Medulla oblongata (tissue), 1 donor: ENCODE measurements around the gene DCUN1D2.
"Not testable (repeated sequence)": the region's sequence is repeated elsewhere in the genome, so short reads cannot be mapped to it uniquely, and the experiment has no call there.

Experiments
- DNase-seq: peaks from one replicate; pipeline ENCODE4 v3.0.0-alpha.2; 2015; ENCODE audit errors: extremely low spot score

The DCUN1D2 gene

GRCh38 chr13:113465300-113465699, 25.2 kb downstream of the DCUN1D2 start:
- DNase-seq = no peak

GRCh38 chr13:113464476-113464875, 26.0 kb downstream of the DCUN1D2 start:
- no peak for DNase-seq

- DNase-seq = no peak
Measured at GRCh38 chr13:113461022-113461751, 29.3 kb downstream of the DCUN1D2 start.

GRCh38 chr13:113460599-113460998, 29.9 kb downstream of the DCUN1D2 start:
- no peak for DNase-seq

GRCh38 chr13:113460064-113460555, 30.4 kb downstream of the DCUN1D2 start:
- DNase-seq = no peak

GRCh38 chr13:113458253-113459065, 32.1 kb downstream of the DCUN1D2 start:
- DNase-seq = no peak

GRCh38 chr13:113457510-113457909, 33.0 kb downstream of the DCUN1D2 start:
- no peak for DNase-seq

- DNase-seq = no peak
Measured at GRCh38 chr13:113456116-113456702, 34.3 kb downstream of the DCUN1D2 start.

- no peak for DNase-seq
Measured at GRCh38 chr13:113455384-113455783, 35.1 kb downstream of the DCUN1D2 start.

GRCh38 chr13:113454936-113455335, 35.6 kb downstream of the DCUN1D2 start:
- no peak for DNase-seq

GRCh38 chr13:113452942-113453901, 37.3 kb downstream of the DCUN1D2 start, which contains the start of gene ADPRHL1:
Gene ADPRHL1 (minus strand): TSS chr13:113453488. CDS start chr13:113453437, 51 bp downstream.
- DNase-seq = no peak

- DNase-seq = no peak
Measured at GRCh38 chr13:113452466-113452865, 38.0 kb downstream of the DCUN1D2 start.

- DNase-seq = no peak
Measured at GRCh38 chr13:113451951-113452421, 38.5 kb downstream of the DCUN1D2 start.

GRCh38 chr13:113450861-113451620, 39.5 kb downstream of the DCUN1D2 start:
- DNase-seq = not testable (repeated sequence)

- not testable (repeated sequence) for DNase-seq
Measured at GRCh38 chr13:113450348-113450744, 40.2 kb downstream of the DCUN1D2 start.

- no peak for DNase-seq
Measured at GRCh38 chr13:113449693-113450347, 40.7 kb downstream of the DCUN1D2 start.

- no peak for DNase-seq
Measured at GRCh38 chr13:113448885-113449692, 41.4 kb downstream of the DCUN1D2 start.

GRCh38 chr13:113448545-113448884, 42.0 kb downstream of the DCUN1D2 start:
- DNase-seq = no peak

- DNase-seq = no peak
Measured at GRCh38 chr13:113447596-113447995, 42.9 kb downstream of the DCUN1D2 start.
